Activated CD4-positive, alpha-beta memory T cell treated with anti-CD3 and anti-CD28 coated beads, Interleukin-2, amount 10 ng/mL, durations not matched to agents 7 days and 5 days (primary cell): ENCODE results near the gene FMO2. TPM values are rescaled to one million over a fixed set of nuclear protein-coding genes. Genes with fewer than 3 reads are reported as not detected.

Experiments used
- CTCF ChIA-PET: fragments of 350-600 bp; sonication (Branson Sonifier 250); formaldehyde crosslinking; loops from one replicate; lab custom pipeline; 2021; ENCODE audit warnings: antibody characterized with exemption, inconsistent platforms; lab: Charles Lee
- POLR2A ChIA-PET: fragments of 350-600 bp; sonication (Branson Sonifier 250); formaldehyde crosslinking; loops from one replicate; lab custom pipeline; 2021; ENCODE audit warnings: antibody characterized with exemption; lab: Charles Lee
- DNase-seq: peaks from one replicate; pipeline ENCODE4 v3.0.0-alpha.2; 2020
- H3K27ac Mint-ChIP-seq: one replicate; pipeline ENCODE4 v1.8.0; 2021; ENCODE audit warnings: mild to moderate bottlenecking, mixed read lengths
- H3K27me3 Mint-ChIP-seq: one replicate; pipeline ENCODE4 v1.8.0; 2021; ENCODE audit warnings: mixed read lengths
- H3K36me3 Mint-ChIP-seq: one replicate; pipeline ENCODE4 v1.8.0; 2021; ENCODE audit warnings: low read depth, mixed read lengths
- H3K4me1 Mint-ChIP-seq: one replicate; pipeline ENCODE4 v1.8.0; 2021; ENCODE audit warnings: mixed read lengths
- H3K4me3 Mint-ChIP-seq: one replicate; pipeline ENCODE4 v1.8.0; 2021; ENCODE audit warnings: mild to moderate bottlenecking, mixed read lengths
- H3K9me3 Mint-ChIP-seq: one replicate; pipeline ENCODE4 v1.8.0; 2021; ENCODE audit warnings: mixed read lengths
- total RNA-seq, 2 experiments: library from RNA; stranded (reverse); gene quantifications; one replicate each; pipeline ENCODE4 v1.2.3, GENCODE V29; 2021

FMO2 gene
- total RNA-seq, 2 experiments from 2014 or later: not detected

DNA sequence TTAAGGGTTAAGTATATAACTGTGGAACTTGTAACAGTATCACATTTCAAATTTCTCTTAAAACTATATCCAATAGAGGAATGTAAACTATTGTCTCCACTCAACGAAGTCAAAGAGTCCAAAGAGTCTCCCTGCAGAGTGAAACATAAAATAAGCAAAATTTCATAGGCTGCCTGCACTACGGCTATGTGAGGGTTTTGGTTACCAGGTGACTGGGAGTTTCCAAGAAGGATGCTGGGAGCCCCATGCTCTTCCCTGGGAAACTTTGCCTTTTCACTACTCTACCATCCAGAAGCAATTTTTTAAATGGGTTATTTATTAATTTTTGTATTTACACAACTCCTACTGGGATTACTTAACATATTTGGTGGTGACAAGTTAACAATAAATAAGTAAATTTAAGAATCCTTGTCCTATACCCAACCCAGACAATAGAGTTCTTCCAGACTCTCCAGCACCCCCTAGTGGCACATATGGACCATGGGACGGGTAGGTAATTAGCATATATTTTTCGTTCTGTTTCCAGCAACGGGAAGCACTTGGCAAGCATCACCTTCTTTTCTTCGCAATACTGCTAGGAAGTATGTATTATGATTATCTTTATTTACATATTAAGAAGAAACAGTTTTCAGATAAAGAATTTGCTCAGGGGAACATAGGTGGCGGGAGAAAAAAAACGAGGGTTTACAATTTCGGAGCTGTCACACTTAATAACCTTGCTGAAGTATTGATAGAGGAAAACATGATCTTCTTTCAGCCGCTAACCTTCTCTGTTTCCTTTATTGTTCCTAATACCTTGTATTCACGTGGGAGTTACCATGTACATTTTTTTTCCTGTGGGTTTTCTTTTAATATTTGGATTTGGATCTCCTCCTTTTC lies 3.5 kb downstream of the FMO2 start:
- ChIA-PET POLR2A (no interaction called here), CTCF (interaction anchor here (1.2 to 1.3 kb wide), 5 partner anchors 9 to 125 kb away, joined by 3 to 7 read pairs (median 4); partner anchors contain the start of gene FMO4)
- Mint-ChIP-seq H3K4me1 (no peaks in the 10 kb centered on the region), H3K27me3 (peaks cover 5% of the 10 kb centered on the region), H3K36me3 (no peaks in the 10 kb centered on the region), H3K9me3 (no peaks in the 10 kb centered on the region), H3K27ac (no peak overlapping the region), H3K4me3 (no peak overlapping the region)
- DNase-seq: peak; percentile 49

DNA sequence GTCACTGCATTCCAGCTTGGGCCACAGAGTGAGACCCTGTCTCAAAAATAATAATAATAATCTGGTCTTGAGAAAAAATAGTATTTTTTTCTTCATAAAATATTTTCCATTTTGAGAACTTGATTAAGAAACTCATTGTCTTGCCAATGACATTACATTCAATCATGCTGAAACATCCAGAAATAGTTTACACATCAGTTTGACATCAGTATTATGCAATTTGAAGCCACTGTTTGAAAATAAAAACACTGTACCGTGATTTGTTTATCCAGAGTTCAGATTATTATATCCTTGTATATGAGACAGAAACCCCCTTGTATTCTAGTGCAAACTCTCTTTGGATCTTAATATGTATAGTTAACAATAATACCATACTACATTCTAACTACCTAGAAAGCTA lies 6.9 kb downstream of the FMO2 start:
- no peaks in the 10 kb centered on the region for H3K27me3 Mint-ChIP-seq
- ChIA-PET POLR2A (no interaction called here), CTCF (no interaction called here)
- H3K36me3 Mint-ChIP-seq: no peaks in the 10 kb centered on the region
- no peaks in the 10 kb centered on the region for H3K9me3 Mint-ChIP-seq
- H3K4me1 Mint-ChIP-seq: no peaks in the 10 kb centered on the region
- no peak overlapping the region for H3K27ac Mint-ChIP-seq
- DNase-seq: no peak
- H3K4me3 Mint-ChIP-seq: no peak overlapping the region

DNA sequence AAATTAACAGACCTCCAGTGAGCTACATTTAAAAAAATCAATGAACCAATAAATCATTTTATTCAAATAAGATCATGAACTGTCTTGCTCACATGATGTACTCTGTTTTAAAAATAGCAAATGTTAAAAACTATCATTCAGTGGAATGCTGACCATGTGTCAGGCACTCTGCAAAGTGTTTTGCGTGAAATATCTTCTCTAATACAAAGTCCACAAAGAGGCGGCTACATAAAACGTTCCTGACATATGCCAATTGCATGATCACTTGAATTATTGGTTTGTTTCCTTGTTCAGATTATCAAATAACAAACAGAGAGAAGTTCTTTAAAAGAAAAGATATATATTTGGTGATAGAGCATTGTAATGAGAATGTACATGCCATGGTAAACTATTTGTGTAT lies 10.7 kb downstream of the FMO2 start:
- Mint-ChIP-seq H3K27me3 (no peaks in the 10 kb centered on the region), H3K36me3 (no peaks in the 10 kb centered on the region), H3K27ac (no peak overlapping the region), H3K4me3 (no peak overlapping the region), H3K4me1 (no peaks in the 10 kb centered on the region), H3K9me3 (no peaks in the 10 kb centered on the region)
- no peak for DNase-seq
- CTCF ChIA-PET: no interaction called here
- POLR2A ChIA-PET: no interaction called here

- no peaks in the 10 kb centered on the region for H3K27me3 Mint-ChIP-seq
- no peak for DNase-seq
- H3K27ac Mint-ChIP-seq: no peak overlapping the region
- H3K9me3 Mint-ChIP-seq: no peaks in the 10 kb centered on the region
- ChIA-PET POLR2A (no interaction called here), CTCF (no interaction called here)
- no peak overlapping the region for H3K4me3 Mint-ChIP-seq
- H3K36me3 Mint-ChIP-seq: no peaks in the 10 kb centered on the region
- no peaks in the 10 kb centered on the region for H3K4me1 Mint-ChIP-seq
These were observed 11.3 kb downstream of the FMO2 start for GRCh38 chr1:171196351-171196750.

DNA sequence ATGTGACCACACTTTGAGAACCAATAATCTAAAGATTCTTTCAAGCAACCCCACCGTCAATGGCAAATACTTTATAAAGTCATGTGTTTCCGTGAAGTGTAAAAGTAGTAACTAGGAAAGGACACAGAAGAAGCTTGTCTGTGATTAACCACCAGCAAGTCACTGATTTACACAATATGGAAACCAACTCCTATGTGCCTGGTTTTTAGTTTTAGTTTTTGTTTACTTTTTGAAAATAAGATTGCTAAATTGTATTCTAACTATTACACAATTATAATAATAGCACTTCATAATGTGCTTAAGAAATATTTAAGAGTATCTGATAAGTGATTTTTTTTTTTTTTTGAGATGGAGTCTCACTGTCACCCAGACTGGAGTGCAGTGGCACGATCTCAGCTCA lies 13.0 kb downstream of the FMO2 start:
- ChIA-PET CTCF (no interaction called here), POLR2A (no interaction called here)
- H3K36me3 Mint-ChIP-seq: no peaks in the 10 kb centered on the region
- no peak overlapping the region for H3K4me3 Mint-ChIP-seq
- no peak for DNase-seq
- no peak overlapping the region for H3K27ac Mint-ChIP-seq
- H3K27me3 Mint-ChIP-seq: peaks cover 4% of the 10 kb centered on the region
- H3K9me3 Mint-ChIP-seq: no peaks in the 10 kb centered on the region
- H3K4me1 Mint-ChIP-seq: no peaks in the 10 kb centered on the region

DNA sequence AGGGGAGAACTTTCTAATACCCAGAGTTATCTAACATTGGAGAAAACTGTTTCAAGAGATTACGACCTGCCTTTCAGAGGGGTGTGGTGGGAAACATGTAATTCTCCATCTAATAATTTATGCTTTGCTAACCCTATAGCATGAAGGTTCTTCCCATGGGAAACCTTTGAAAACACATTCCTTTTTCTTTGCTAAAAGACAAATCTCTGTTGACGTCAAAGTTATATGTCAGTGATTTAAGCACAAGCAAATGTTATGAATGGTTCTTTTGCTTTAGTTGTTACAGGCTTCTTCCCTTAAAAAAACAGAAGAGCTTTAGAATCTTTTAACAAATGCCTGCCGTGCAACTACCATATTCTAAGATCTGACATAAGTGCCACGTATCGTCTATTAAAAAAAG lies 19.2 kb downstream of the FMO2 start:
- Mint-ChIP-seq H3K27me3 (peaks cover 13% of the 10 kb centered on the region), H3K4me3 (no peak overlapping the region), H3K27ac (no peak overlapping the region), H3K9me3 (no peaks in the 10 kb centered on the region), H3K36me3 (no peaks in the 10 kb centered on the region), H3K4me1 (no peaks in the 10 kb centered on the region)
- POLR2A ChIA-PET: no interaction called here
- CTCF ChIA-PET: no interaction called here
- DNase-seq: no peak

- H3K9me3 Mint-ChIP-seq: no peaks in the 10 kb centered on the region
- H3K27ac Mint-ChIP-seq: no peak overlapping the region
- POLR2A ChIA-PET: no interaction called here
- CTCF ChIA-PET: no interaction called here
- no peak for DNase-seq
- no peaks in the 10 kb centered on the region for H3K4me1 Mint-ChIP-seq
- H3K4me3 Mint-ChIP-seq: no peak overlapping the region
- H3K27me3 Mint-ChIP-seq: peaks cover 13% of the 10 kb centered on the region
- H3K36me3 Mint-ChIP-seq: no peaks in the 10 kb centered on the region
These were observed 21.3 kb downstream of the FMO2 start for GRCh38 chr1:171206204-171206977.

DNA sequence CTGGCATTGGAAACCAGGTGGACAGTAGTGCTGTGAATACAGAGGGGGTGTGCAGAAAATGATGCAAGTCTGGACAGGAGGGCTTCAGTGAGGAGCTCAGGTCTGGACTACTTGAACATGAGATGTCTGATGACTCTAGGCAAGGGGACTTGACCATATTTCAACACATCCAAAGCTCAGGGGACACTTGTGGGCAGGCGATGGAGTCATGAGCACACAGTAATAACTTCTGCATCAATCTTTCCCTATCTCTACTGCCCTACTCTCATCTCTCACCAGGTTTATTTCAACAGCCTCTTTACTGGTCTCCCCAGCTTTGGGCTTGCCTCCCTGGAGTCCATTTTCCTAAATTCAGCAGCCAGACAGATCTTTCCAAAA lies 21.9 kb downstream of the FMO2 start:
- POLR2A ChIA-PET: no interaction called here
- peaks cover 13% of the 10 kb centered on the region for H3K27me3 Mint-ChIP-seq
- CTCF ChIA-PET: no interaction called here

DNA sequence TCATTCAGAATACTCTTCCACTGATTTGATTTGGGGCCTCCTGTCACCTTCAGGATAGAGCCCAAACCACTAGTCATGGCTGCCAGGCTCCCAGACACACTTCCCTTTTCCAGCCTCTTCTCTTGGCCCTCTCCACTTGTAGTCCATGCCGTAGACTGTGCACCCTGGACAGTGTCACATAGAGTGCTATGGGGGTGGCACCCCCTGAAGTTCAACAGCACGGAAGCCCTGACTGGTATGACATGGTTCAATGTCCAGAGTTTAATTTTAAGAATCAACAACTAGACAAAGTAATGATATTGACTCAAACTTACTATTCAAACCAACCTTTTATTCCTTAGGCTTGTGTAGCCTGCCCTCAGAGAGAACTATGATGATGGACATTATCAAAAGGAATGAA lies 22.3 kb downstream of the FMO2 start:
- H3K4me3 Mint-ChIP-seq: no peak overlapping the region
- no peaks in the 10 kb centered on the region for H3K4me1 Mint-ChIP-seq
- no peak for DNase-seq
- ChIA-PET POLR2A (no interaction called here), CTCF (no interaction called here)
- H3K36me3 Mint-ChIP-seq: no peaks in the 10 kb centered on the region
- peaks cover 13% of the 10 kb centered on the region for H3K27me3 Mint-ChIP-seq
- H3K27ac Mint-ChIP-seq: no peak overlapping the region
- no peaks in the 10 kb centered on the region for H3K9me3 Mint-ChIP-seq

More for the DNA sequence above, 21.9 kb downstream of the FMO2 start:
- DNase-seq: no peak
- Mint-ChIP-seq H3K4me1 (no peaks in the 10 kb centered on the region), H3K4me3 (no peak overlapping the region), H3K9me3 (no peaks in the 10 kb centered on the region), H3K36me3 (no peaks in the 10 kb centered on the region), H3K27ac (no peak overlapping the region)

- no peak for DNase-seq
- Mint-ChIP-seq H3K27me3 (peaks cover 7% of the 10 kb centered on the region), H3K27ac (no peak overlapping the region), H3K4me1 (no peaks in the 10 kb centered on the region), H3K4me3 (no peak overlapping the region), H3K36me3 (no peaks in the 10 kb centered on the region), H3K9me3 (no peaks in the 10 kb centered on the region)
- CTCF ChIA-PET: no interaction called here
- POLR2A ChIA-PET: no interaction called here
These were observed 25.3 kb downstream of the FMO2 start for GRCh38 chr1:171210355-171210754.

DNA sequence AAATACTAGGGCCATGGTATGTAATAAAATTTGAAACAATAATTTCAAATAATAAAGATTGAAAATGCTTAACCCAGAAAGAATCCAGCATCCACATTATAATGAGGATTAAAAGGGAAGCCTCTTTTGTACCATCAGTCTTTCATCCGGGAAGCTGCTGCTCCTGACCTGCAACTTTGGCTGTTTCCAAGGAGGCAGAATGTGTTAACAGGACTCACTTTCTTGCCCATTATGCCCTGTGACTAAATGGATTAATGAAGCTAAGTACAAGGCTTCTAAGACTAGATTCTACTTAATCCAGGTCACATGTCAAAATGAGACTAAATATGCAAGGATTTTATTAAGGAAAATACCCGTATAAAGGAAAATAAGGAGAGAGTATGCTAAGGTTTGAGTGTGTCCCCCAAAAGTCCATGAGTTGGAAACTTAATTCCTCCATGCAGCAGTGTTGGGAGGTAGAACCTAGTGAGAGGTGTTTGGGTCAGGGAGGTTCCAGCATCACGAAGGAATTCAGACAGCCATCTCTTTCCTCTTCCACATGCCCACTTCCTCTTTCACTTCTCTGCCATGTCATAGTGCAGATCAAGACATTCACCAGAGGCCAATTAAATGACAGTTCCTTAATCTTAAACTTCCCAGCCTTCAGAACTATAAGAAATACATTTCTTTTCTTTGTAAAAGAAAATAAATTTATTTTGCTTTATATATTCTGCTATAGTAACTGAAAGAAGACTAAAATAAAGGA lies 27.7 kb downstream of the FMO2 start:
- Mint-ChIP-seq H3K4me3 (no peak overlapping the region), H3K27me3 (peaks cover 2% of the 10 kb centered on the region), H3K9me3 (no peaks in the 10 kb centered on the region), H3K4me1 (no peaks in the 10 kb centered on the region), H3K27ac (no peak overlapping the region), H3K36me3 (no peaks in the 10 kb centered on the region)
- POLR2A ChIA-PET: no interaction called here
- no peak for DNase-seq
- CTCF ChIA-PET: no interaction called here

DNA sequence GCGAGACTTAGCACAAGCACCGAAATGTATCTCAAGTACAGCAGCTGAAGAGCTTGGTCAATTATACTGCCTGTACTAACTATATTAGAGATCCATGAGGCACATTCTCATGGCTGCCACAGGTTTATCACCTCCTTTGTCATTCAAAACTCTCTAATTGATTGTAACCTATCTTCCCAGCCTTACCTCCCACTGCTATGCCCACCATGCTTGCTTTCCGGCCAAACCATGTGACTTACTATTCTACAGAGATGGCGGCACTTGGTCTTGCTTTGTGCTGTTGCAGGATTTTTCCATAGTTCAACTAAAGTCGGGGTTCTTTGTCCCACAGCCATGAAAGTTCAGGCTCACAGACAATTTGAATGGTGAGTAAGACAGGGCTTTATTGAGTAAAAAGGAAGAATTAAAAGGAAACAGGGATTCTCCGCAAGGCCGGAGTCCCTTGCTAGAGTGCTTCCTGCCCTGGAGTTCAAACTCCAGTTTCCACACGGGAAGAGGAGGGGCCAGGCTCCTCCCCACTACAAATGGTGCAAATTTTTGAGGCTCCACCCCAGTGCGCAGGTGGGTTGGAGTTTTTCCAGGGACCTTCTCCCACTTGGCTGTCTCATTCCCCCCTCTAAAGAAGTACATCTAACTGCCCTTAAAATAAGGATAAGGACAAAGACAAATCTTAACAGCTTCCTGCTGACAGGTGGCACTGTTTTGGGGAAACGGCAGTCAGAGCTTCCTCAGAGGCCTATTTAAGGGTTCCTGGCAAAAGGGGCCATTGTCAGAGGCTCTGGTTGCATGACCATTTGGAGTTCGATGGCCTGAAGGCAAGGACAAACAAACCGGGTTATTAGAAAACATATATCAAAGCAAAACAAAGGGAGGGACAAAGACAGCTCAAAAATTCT lies 28.7 kb downstream of the FMO2 start:
- no peak overlapping the region for H3K27ac Mint-ChIP-seq
- peaks cover 4% of the 10 kb centered on the region for H3K27me3 Mint-ChIP-seq
- DNase-seq: no peak
- ChIA-PET CTCF (no interaction called here), POLR2A (no interaction called here)
- H3K9me3 Mint-ChIP-seq: no peaks in the 10 kb centered on the region
- no peaks in the 10 kb centered on the region for H3K36me3 Mint-ChIP-seq
- H3K4me3 Mint-ChIP-seq: no peak overlapping the region
- no peaks in the 10 kb centered on the region for H3K4me1 Mint-ChIP-seq
